K562 (cell line): ENCODE data around the gene ZZZ3. TPM values are rescaled to one million over a fixed set of nuclear protein-coding genes. Genes with fewer than 3 reads are reported as not detected.

Source experiments
- ARID2 ChIP-seq: fragments of 450-650 bp; IDR thresholded peaks from 2 replicates; pipeline ENCODE4 v1.6.1; 2017; ENCODE audit warnings: antibody characterized with exemption, mild to moderate bottlenecking
- BRD4 ChIP-seq: fragments of 200-600 bp; sonication (generic); IDR thresholded peaks from 2 replicates; pipeline ENCODE4 v1.6.1; 2017; ENCODE audit warnings: inconsistent platforms
- CXXC5 ChIP-seq: fragments of 250-450 bp; sonication (Bioruptor Pico); IDR thresholded peaks from 2 replicates; pipeline ENCODE4 v1.8.0; 2022; ENCODE audit warnings: inconsistent platforms, mild to moderate bottlenecking, moderate library complexity
- EGR1 ChIP-seq: fragments of 450-650 bp; conservative IDR thresholded peaks from 2 replicates; pipeline ENCODE4 v1.6.1; 2017; ENCODE audit warnings: mild to moderate bottlenecking
- FOXJ2 ChIP-seq: fragments of 200-800 bp; sonication (Bioruptor generic); IDR thresholded peaks from 2 replicates; pipeline ENCODE4 v1.6.1; 2016; ENCODE audit warnings: missing genetic modification characterization, missing compliant biosample characterization
- KLF1 ChIP-seq: fragments of 450-650 bp; IDR thresholded peaks from 2 replicates; pipeline ENCODE4 v1.6.1; 2016; ENCODE audit warnings: missing genetic modification characterization, missing compliant biosample characterization
- MEF2D ChIP-seq: conservative IDR thresholded peaks from 2 replicates; pipeline ENCODE4 v1.6.1; 2016; ENCODE audit warnings: low read depth, missing genetic modification characterization, missing compliant biosample characterization
- MTA3 ChIP-seq: fragments of 450-650 bp; formaldehyde crosslinking; IDR thresholded peaks from 2 replicates; pipeline ENCODE4 v1.6.1; 2017; ENCODE audit warnings: mild to moderate bottlenecking, borderline replicate concordance
- NRF1 ChIP-seq, 2 experiments: fragments of 450-650 bp; IDR thresholded peaks in 1 of 2; conservative IDR thresholded peaks in 1 of 2; 2 replicates each; pipeline ENCODE4 v1.6.1; 2014; ENCODE audit warnings: mild to moderate bottlenecking in 2 of 2
- ZNF121 ChIP-seq: sonication (generic); formaldehyde crosslinking; conservative IDR thresholded peaks from 2 replicates; pipeline ENCODE4 v1.8.0; 2022; ENCODE audit warnings: missing genetic modification reagents
- ZNF175 ChIP-seq: fragments of 200-800 bp; sonication (Bioruptor generic); IDR thresholded peaks from 2 replicates; pipeline ENCODE4 v1.6.1; 2016; ENCODE audit warnings: low read depth, mild to moderate bottlenecking, missing genetic modification characterization, missing compliant biosample characterization
- ZNF311 ChIP-seq: fragments of 250-450 bp; sonication (Bioruptor Pico); IDR thresholded peaks from 2 replicates; pipeline ENCODE4 v1.4.0; 2020; ENCODE audit warnings: mild to moderate bottlenecking, moderate library complexity
- ZNF644 ChIP-seq: fragments of 200-800 bp; sonication (Bioruptor generic); IDR thresholded peaks from 2 replicates; pipeline ENCODE4 v1.6.1; 2016; ENCODE audit warnings: low read depth, missing genetic modification characterization, missing compliant biosample characterization
- ZNF699 ChIP-seq: fragments of 250-450 bp; sonication (Bioruptor Pico); IDR thresholded peaks from 2 replicates; pipeline ENCODE4 v1.8.0; 2021; ENCODE audit warnings: mild to moderate bottlenecking, moderate library complexity; ENCODE audit not compliant: insufficient replicate concordance
- polyA plus RNA-seq, 8 experiments: library from polyadenylated mRNA; depleted of rRNA in 4 of 8; stranded (reverse) in 5 of 8; unstranded in 3 of 8; fragments of >200 nt; fragmentation: Nextera tagmentation in 2 of 8; fragmentation: Illumina TruSeq in 1 of 8; extraction: Ambion mirVana in 2 of 8; extraction: Trizol in 1 of 8; gene quantifications; 2 replicates each; pipeline versions ENCODE4 v1.2.1 to v1.2.3, GENCODE V29; 2011 to 2014; ENCODE audit warnings: inconsistent platforms in 1 of 8, missing spikeins in 1 of 8
- total RNA-seq, 7 experiments: library from RNA; depleted of rRNA in 6 of 7; stranded (reverse); fragments of >200 nt in 6 of 7; fragmentation: Illumina TruSeq in 2 of 7; extraction: Trizol in 2 of 7; gene quantifications; 2 replicates each; pipeline versions ENCODE4 v1.2.1 to v1.2.3, GENCODE V29; 2011 to 2021; ENCODE audit warnings: low replicate concordance in 1 of 7
- TF ChIP-seq, protein P1 (sequence below): fragments of 250-450 bp; sonication (Bioruptor Pico); IDR thresholded peaks from 2 replicates; pipeline ENCODE4 v1.4.0; 2020; ENCODE audit warnings: mild to moderate bottlenecking, moderate library complexity, borderline replicate concordance
- TF ChIP-seq, protein P2 (sequence below): sonication (generic); IDR thresholded peaks from 2 replicates; pipeline ENCODE4 v1.6.1; 2016
- TF ChIP-seq, protein P3 (sequence below), 2 experiments: IDR thresholded peaks in 1 of 2; conservative IDR thresholded peaks in 1 of 2; 2 replicates each; pipeline ENCODE4 v1.6.1; 2016; ENCODE audit warnings: low read depth in 2 of 2, mild to moderate bottlenecking in 1 of 2, missing compliant biosample characterization in 1 of 2, missing genetic modification characterization in 1 of 2, moderate library complexity in 1 of 2
- TF ChIP-seq, protein P4 (sequence below): fragments of 450-650 bp; IDR thresholded peaks from 2 replicates; pipeline ENCODE4 v1.6.1; 2016; ENCODE audit warnings: antibody characterized with exemption

ZZZ3 gene
- total and polyA plus RNA-seq, 9 of the 15 experiments (the other 6 are each of a cell fraction or from before 2014, with no cell fraction given) = 13.9 to 64.0 (median 36.7) TPM

DNA sequence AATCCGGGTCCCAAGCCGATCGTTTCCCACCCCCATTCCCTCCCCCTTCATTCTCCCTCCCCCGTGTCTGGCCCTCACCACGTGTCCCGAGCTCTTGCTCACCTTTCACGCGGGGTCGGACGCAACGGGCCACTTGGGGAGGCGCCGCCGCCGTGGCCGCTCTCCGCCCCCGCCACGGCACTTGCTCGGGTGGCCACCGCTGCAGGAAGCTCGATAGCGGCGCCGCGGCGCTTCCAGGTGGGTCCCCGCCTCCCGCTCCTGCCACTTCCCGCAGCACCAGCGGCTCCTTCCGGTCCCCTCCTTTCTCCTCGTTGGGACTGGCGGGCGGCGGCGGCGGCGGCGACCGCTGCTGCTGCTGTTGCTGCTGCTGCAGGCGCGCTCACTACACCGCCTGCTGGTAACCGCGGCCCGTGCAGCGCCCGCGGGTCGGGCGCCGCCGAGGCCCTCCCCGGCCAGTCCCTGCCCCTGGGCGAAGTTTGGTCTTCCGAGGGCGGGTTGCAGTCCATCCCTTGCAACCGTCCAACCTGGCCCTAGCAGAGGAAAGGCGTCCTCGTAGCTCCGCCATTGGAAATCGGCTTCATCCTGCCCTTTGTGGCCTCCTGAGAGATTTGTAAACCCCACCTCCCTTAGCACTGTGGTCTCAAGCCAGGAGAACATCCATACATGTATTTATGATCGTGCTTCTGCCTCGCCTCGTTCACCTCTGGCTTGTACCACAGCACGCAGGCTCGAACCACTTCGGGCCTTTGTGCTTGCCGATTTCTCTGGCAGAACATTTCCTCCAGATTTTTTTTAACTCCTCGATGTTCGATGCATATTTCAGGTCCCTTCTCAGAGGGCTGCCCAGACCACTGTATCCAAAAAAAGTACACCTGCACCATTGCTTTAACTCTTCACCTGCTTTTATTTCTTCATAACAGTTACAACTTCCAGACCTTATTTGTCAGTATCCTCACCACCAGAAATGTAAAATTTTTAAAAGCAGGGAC is 996 bp upstream of the ZZZ3 start (continued):
- TF ChIP-seq, protein P1, sequence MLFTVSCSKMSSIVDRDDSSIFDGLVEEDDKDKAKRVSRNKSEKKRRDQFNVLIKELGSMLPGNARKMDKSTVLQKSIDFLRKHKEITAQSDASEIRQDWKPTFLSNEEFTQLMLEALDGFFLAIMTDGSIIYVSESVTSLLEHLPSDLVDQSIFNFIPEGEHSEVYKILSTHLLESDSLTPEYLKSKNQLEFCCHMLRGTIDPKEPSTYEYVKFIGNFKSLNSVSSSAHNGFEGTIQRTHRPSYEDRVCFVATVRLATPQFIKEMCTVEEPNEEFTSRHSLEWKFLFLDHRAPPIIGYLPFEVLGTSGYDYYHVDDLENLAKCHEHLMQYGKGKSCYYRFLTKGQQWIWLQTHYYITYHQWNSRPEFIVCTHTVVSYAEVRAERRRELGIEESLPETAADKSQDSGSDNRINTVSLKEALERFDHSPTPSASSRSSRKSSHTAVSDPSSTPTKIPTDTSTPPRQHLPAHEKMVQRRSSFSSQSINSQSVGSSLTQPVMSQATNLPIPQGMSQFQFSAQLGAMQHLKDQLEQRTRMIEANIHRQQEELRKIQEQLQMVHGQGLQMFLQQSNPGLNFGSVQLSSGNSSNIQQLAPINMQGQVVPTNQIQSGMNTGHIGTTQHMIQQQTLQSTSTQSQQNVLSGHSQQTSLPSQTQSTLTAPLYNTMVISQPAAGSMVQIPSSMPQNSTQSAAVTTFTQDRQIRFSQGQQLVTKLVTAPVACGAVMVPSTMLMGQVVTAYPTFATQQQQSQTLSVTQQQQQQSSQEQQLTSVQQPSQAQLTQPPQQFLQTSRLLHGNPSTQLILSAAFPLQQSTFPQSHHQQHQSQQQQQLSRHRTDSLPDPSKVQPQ (CRISPR knock-in tag) = no peak
- TF ChIP-seq ZNF699 (CRISPR knock-in tag) = no peak
- no peak for TF ChIP-seq FOXJ2 (tag)
- TF ChIP-seq KLF1 (tag) = peak; percentile 38; the same call in 1 of the 2 replicates
- TF ChIP-seq, protein P2, sequence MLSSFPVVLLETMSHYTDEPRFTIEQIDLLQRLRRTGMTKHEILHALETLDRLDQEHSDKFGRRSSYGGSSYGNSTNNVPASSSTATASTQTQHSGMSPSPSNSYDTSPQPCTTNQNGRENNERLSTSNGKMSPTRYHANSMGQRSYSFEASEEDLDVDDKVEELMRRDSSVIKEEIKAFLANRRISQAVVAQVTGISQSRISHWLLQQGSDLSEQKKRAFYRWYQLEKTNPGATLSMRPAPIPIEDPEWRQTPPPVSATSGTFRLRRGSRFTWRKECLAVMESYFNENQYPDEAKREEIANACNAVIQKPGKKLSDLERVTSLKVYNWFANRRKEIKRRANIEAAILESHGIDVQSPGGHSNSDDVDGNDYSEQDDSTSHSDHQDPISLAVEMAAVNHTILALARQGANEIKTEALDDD = no peak
- TF ChIP-seq ZNF175 (CRISPR knock-in tag) = no peak
- peak; percentile 87 for TF ChIP-seq CXXC5 (CRISPR knock-in tag)
- TF ChIP-seq ZNF644 (tag) = no peak
- peak; percentile 69; the same call in 1 of the 2 replicates for TF ChIP-seq MTA3
- TF ChIP-seq BRD4 = no peak; the same call in 1 of the 2 replicates
- peak; percentile 94 for TF ChIP-seq EGR1
- TF ChIP-seq ARID2 = no peak
- TF ChIP-seq, protein P3, sequence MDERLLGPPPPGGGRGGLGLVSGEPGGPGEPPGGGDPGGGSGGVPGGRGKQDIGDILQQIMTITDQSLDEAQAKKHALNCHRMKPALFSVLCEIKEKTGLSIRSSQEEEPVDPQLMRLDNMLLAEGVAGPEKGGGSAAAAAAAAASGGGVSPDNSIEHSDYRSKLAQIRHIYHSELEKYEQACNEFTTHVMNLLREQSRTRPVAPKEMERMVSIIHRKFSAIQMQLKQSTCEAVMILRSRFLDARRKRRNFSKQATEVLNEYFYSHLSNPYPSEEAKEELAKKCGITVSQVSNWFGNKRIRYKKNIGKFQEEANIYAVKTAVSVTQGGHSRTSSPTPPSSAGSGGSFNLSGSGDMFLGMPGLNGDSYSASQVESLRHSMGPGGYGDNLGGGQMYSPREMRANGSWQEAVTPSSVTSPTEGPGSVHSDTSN (CRISPR knock-in tag; IDR thresholded peaks at IDR 0.05; ENCODE audit: low read depth) = no peak
- TF ChIP-seq, protein P3 (tag; conservative IDR thresholded peaks at IDR 0.05; ENCODE audit: low read depth) = no peak
- TF ChIP-seq NRF1 (conservative IDR thresholded peaks at IDR 0.05 in 1 of 2, IDR thresholded peaks at IDR 0.05 in 1 of 2) = peak in 1 of 2 experiments; percentile 44; a peak in 2 of 4 replicates
- TF ChIP-seq, protein P4, sequence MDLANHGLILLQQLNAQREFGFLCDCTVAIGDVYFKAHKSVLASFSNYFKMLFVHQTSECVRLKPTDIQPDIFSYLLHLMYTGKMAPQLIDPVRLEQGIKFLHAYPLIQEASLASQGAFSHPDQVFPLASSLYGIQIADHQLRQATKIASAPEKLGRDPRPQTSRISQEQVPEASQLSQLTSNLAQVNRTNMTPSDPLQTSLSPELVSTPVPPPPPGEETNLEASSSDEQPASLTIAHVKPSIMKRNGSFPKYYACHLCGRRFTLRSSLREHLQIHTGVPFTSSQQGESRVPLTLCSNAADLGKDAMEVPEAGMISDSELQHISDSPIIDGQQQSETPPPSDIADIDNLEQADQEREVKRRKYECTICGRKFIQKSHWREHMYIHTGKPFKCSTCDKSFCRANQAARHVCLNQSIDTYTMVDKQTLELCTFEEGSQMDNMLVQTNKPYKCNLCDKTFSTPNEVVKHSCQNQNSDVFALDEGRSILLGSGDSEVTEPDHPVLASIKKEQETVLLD = no peak
- no peak for TF ChIP-seq ZNF311 (CRISPR knock-in tag)
- no peak for TF ChIP-seq ZNF121 (CRISPR knock-in tag)
- no peak for TF ChIP-seq MEF2D (tag)
